CD4-positive, CD25-positive, alpha-beta regulatory T cell (primary cell): ENCODE results near the gene DBR1. TPM values are rescaled to one million over a fixed set of nuclear protein-coding genes. Genes with fewer than 3 reads are reported as not detected.

Source experiments
- ATAC-seq, 2 donors: fragments of 150-1000 bp; cut with Tn5 transposase; one replicate each; pipeline ENCODE4 v1.10.0; 2021; ENCODE audit warnings: low read depth in 2 of 2, moderate number of reproducible peaks in 2 of 2, moderate library complexity in 1 of 2
- DNase-seq, 3 donors: peaks; one replicate each; pipeline versions ENCODE4 v3.0.0 to v3.0.0-alpha.2; 2012 to 2022; ENCODE audit warnings: mixed read lengths in 1 of 3
- H3K27ac ChIP-seq: one replicate; pipeline ENCODE4 v1.7.0; 2013; ENCODE audit warnings: mild to moderate bottlenecking, low read length; ENCODE audit not compliant: insufficient read depth, poor library complexity, severe bottlenecking
- H3K27me3 ChIP-seq: one replicate; pipeline ENCODE4 v1.7.0; 2013; ENCODE audit warnings: low read length; ENCODE audit not compliant: control insufficient read depth, insufficient read depth
- H3K36me3 ChIP-seq: one replicate; pipeline ENCODE4 v1.7.0; 2013; ENCODE audit warnings: mild to moderate bottlenecking, low read length, moderate library complexity; ENCODE audit not compliant: control insufficient read depth, insufficient read depth
- H3K4me1 ChIP-seq: 2 replicates; pipeline ENCODE4 v1.7.0; 2013; ENCODE audit warnings: mild to moderate bottlenecking, low read length; ENCODE audit not compliant: insufficient read depth, control insufficient read depth, poor library complexity, severe bottlenecking
- H3K4me3 ChIP-seq: one replicate; pipeline ENCODE4 v1.7.0; 2013; ENCODE audit warnings: low read depth, mild to moderate bottlenecking, low read length, moderate library complexity
- H3K9me3 ChIP-seq, 2 experiments: 1 replicate in 1 of 2; 2 replicates in 1 of 2; pipeline ENCODE4 v1.7.0; 2013; ENCODE audit warnings: low read length in 2 of 2, mild to moderate bottlenecking in 1 of 2, moderate library complexity in 1 of 2; ENCODE audit not compliant: control insufficient read depth in 2 of 2
- H3K27ac Mint-ChIP-seq, 3 donors: one replicate each; pipeline ENCODE4 v1.8.0; 2020 to 2022; ENCODE audit warnings: mild to moderate bottlenecking in 3 of 3, mixed read lengths in 3 of 3, moderate library complexity in 2 of 3
- H3K27me3 Mint-ChIP-seq: one replicate; pipeline ENCODE4 v1.8.0; 2022; ENCODE audit warnings: mild to moderate bottlenecking, mixed read lengths
- H3K36me3 Mint-ChIP-seq: one replicate; pipeline ENCODE4 v1.8.0; 2020; ENCODE audit warnings: mixed read lengths
- H3K4me1 Mint-ChIP-seq, 4 donors: one replicate each; pipeline ENCODE4 v1.8.0; 2020 to 2022; ENCODE audit warnings: mixed read lengths in 4 of 4, mild to moderate bottlenecking in 1 of 4
- H3K4me3 Mint-ChIP-seq, 4 donors: one replicate each; pipeline ENCODE4 v1.8.0; 2020 to 2022; ENCODE audit warnings: mild to moderate bottlenecking in 4 of 4, mixed read lengths in 4 of 4, moderate library complexity in 3 of 4
- H3K9me3 Mint-ChIP-seq, 7 donors: one replicate each; pipeline ENCODE4 v1.8.0; 2020 to 2022; ENCODE audit warnings: mixed read lengths in 7 of 7, mild to moderate bottlenecking in 3 of 7, moderate library complexity in 2 of 7
- polyA plus RNA-seq, 4 donors: library from polyadenylated mRNA; unstranded; fragments of 300-500 nt; fragmentation: Illumina TruSeq; gene quantifications; one replicate each; pipeline ENCODE4 v1.2.3, GENCODE V29; 2021
- total RNA-seq: library from RNA; stranded (reverse); gene quantifications from one replicate; pipeline ENCODE4 v1.2.3, GENCODE V29; 2022

Gene DBR1
- 19.6 TPM for total RNA-seq
- polyA plus RNA-seq, result 10 to 100 TPM; 14.6 to 27.2 (median 18.2) TPM

GRCh38 chr3:138174421-138175131, at the start of gene DBR1:
DBR1 (minus strand) TSS chr3:138174921; CDS start chr3:138174795, 126 bp downstream.
- Histone ChIP-seq H3K4me3 (peak within 1 kb of the TSS; percentile 98), H3K27ac (peak within 1 kb of the TSS; percentile 80), H3K36me3 (peaks cover 15% of the 10 kb centered on the region), H3K9me3 (no peaks in the 10 kb centered on the region), H3K27me3 (no peaks in the 10 kb centered on the region), H3K4me1 (peaks cover 28% of the 10 kb centered on the region)
- H3K9me3 Mint-ChIP-seq, result no peaks in the 10 kb centered on the region
- peaks cover 23 to 48% (median 42%) of the 10 kb centered on the region in 4 donors for H3K4me1 Mint-ChIP-seq
- DNase-seq (peak; percentile 72 to 89 (median 81)), ATAC-seq (peak; percentile 90)
- H3K27ac Mint-ChIP-seq, result peak within 1 kb of the TSS; percentile 97 to 99 (median 98)
- peaks cover 11% of the 10 kb centered on the region for H3K27me3 Mint-ChIP-seq
- H3K36me3 Mint-ChIP-seq, result peaks cover 9% of the 10 kb centered on the region
- H3K4me3 Mint-ChIP-seq, result peak within 1 kb of the TSS; percentile 98 to 100 (median 99)

GRCh38 chr3:138222942-138223287, 48.2 kb upstream of the DBR1 start:
- H3K27me3 ChIP-seq, result no peaks in the 10 kb centered on the region
- no peak overlapping the region for H3K4me3 ChIP-seq
- H3K36me3 Mint-ChIP-seq, result peaks cover 33% of the 10 kb centered on the region
- no peaks in the 10 kb centered on the region for H3K9me3 ChIP-seq
- H3K4me1 ChIP-seq, result peaks cover 10% of the 10 kb centered on the region
- H3K36me3 ChIP-seq, result peaks cover 46% of the 10 kb centered on the region
- DNase-seq, result peak in 2 of 3 donors; percentile 21 to 44
- peak overlapping the region in 1 of 4 donors; percentile 1 for H3K4me3 Mint-ChIP-seq
- no peaks in the 10 kb centered on the region for H3K27me3 Mint-ChIP-seq
- ATAC-seq, result peak in 1 of 2 donors; percentile 64
- H3K27ac ChIP-seq, result no peak overlapping the region
- H3K9me3 Mint-ChIP-seq, result no peaks in the 10 kb centered on the region
- H3K27ac Mint-ChIP-seq, result peak overlapping the region; percentile 33 to 88 (median 78)
- H3K4me1 Mint-ChIP-seq, result peaks cover 24 to 45% (median 33%) of the 10 kb centered on the region in 4 donors

GRCh38 chr3:138222131-138222941, 47.6 kb upstream of the DBR1 start:
- peaks cover 10% of the 10 kb centered on the region for H3K4me1 ChIP-seq
- Mint-ChIP-seq H3K27me3 (no peaks in the 10 kb centered on the region), H3K4me1 (peaks cover 24 to 49% (median 34%) of the 10 kb centered on the region in 4 donors), H3K4me3 (peak overlapping the region in 1 of 4 donors; percentile 1), H3K36me3 (peaks cover 35% of the 10 kb centered on the region), H3K27ac (peak overlapping the region; percentile 33 to 88 (median 78)), H3K9me3 (no peaks in the 10 kb centered on the region)
- no peak overlapping the region for H3K4me3 ChIP-seq
- no peak for ATAC-seq
- peaks cover 44% of the 10 kb centered on the region for H3K36me3 ChIP-seq
- H3K9me3 ChIP-seq, result no peaks in the 10 kb centered on the region
- no peaks in the 10 kb centered on the region for H3K27me3 ChIP-seq
- H3K27ac ChIP-seq, result peak overlapping the region; percentile 26
- no peak for DNase-seq

GRCh38 chr3:138220788-138221187, 46.1 kb upstream of the DBR1 start:
- Mint-ChIP-seq H3K27ac (peak overlapping the region; percentile 18 to 81 (median 48)), H3K36me3 (peaks cover 26% of the 10 kb centered on the region), H3K9me3 (no peaks in the 10 kb centered on the region), H3K4me1 (peaks cover 18 to 50% (median 37%) of the 10 kb centered on the region in 4 donors), H3K4me3 (no peak overlapping the region), H3K27me3 (no peaks in the 10 kb centered on the region)
- Histone ChIP-seq H3K4me3 (no peak overlapping the region), H3K27me3 (no peaks in the 10 kb centered on the region), H3K4me1 (peaks cover 10% of the 10 kb centered on the region), H3K9me3 (no peaks in the 10 kb centered on the region), H3K36me3 (peaks cover 35% of the 10 kb centered on the region), H3K27ac (no peak overlapping the region)
- DNase-seq, result no peak
- no peak for ATAC-seq

- Histone ChIP-seq H3K27me3 (no peaks in the 10 kb centered on the region), H3K36me3 (peaks cover 30% of the 10 kb centered on the region), H3K9me3 (no peaks in the 10 kb centered on the region), H3K4me1 (peaks cover 10% of the 10 kb centered on the region), H3K4me3 (no peak overlapping the region), H3K27ac (no peak overlapping the region)
- no peak overlapping the region for H3K4me3 Mint-ChIP-seq
- no peak for ATAC-seq
- no peaks in the 10 kb centered on the region for H3K9me3 Mint-ChIP-seq
- peaks cover 22% of the 10 kb centered on the region for H3K36me3 Mint-ChIP-seq
- H3K27me3 Mint-ChIP-seq, result no peaks in the 10 kb centered on the region
- peaks cover 18 to 50% (median 37%) of the 10 kb centered on the region in 4 donors for H3K4me1 Mint-ChIP-seq
- no peak for DNase-seq
- peak overlapping the region in 2 of 3 donors; percentile 27 to 81 for H3K27ac Mint-ChIP-seq
These were observed 45.5 kb upstream of the DBR1 start for GRCh38 chr3:138220242-138220641.

- H3K27me3 Mint-ChIP-seq, result no peaks in the 10 kb centered on the region
- DNase-seq (no peak), ATAC-seq (no peak)
- Histone ChIP-seq H3K36me3 (peaks cover 20% of the 10 kb centered on the region), H3K4me3 (no peak overlapping the region), H3K27me3 (no peaks in the 10 kb centered on the region), H3K27ac (no peak overlapping the region), H3K9me3 (no peaks in the 10 kb centered on the region), H3K4me1 (peaks cover 10% of the 10 kb centered on the region)
- H3K36me3 Mint-ChIP-seq, result peaks cover 17% of the 10 kb centered on the region
- H3K9me3 Mint-ChIP-seq, result no peaks in the 10 kb centered on the region
- H3K4me3 Mint-ChIP-seq, result no peak overlapping the region
- peak overlapping the region in 2 of 3 donors; percentile 22 to 81 for H3K27ac Mint-ChIP-seq
- peaks cover 18 to 51% (median 38%) of the 10 kb centered on the region in 4 donors for H3K4me1 Mint-ChIP-seq
These were observed 44.5 kb upstream of the DBR1 start for GRCh38 chr3:138219255-138219654.

GRCh38 chr3:138213398-138214085, 38.8 kb upstream of the DBR1 start:
- no peaks in the 10 kb centered on the region for H3K27me3 Mint-ChIP-seq
- H3K27me3 ChIP-seq, result no peaks in the 10 kb centered on the region
- H3K36me3 ChIP-seq, result peaks cover 10% of the 10 kb centered on the region
- DNase-seq, result no peak
- no peaks in the 10 kb centered on the region for H3K4me1 ChIP-seq
- no peak overlapping the region for H3K27ac Mint-ChIP-seq
- no peak overlapping the region for H3K27ac ChIP-seq
- no peaks in the 10 kb centered on the region for H3K9me3 ChIP-seq
- H3K9me3 Mint-ChIP-seq, result no peaks in the 10 kb centered on the region
- peaks cover 23% of the 10 kb centered on the region for H3K36me3 Mint-ChIP-seq
- H3K4me3 Mint-ChIP-seq, result no peak overlapping the region
- H3K4me3 ChIP-seq, result no peak overlapping the region
- H3K4me1 Mint-ChIP-seq, result peaks cover 22 to 40% (median 35%) of the 10 kb centered on the region in 4 donors
- no peak for ATAC-seq
